WERI-Rb-1 (cell line): ENCODE measurements around the gene GUSB.
"Not testable (repeated sequence)": the region's sequence is repeated elsewhere in the genome, so short reads cannot be mapped to it uniquely, and the experiment has no call there.

Experiments
- DNase-seq: peaks from one replicate; pipeline ENCODE4 v3.0.0-alpha.2; 2020
- H3K27ac ChIP-seq: fragments of 250-450 bp; sonication (Bioruptor Pico); 2 replicates; pipeline ENCODE4 v1.5.1; 2020; ENCODE audit warnings: mild to moderate bottlenecking, moderate library complexity
- H3K27me3 ChIP-seq: fragments of 250-450 bp; sonication (Bioruptor Pico); 2 replicates; pipeline ENCODE4 v1.5.1; 2021; ENCODE audit warnings: mild to moderate bottlenecking, low read depth, moderate library complexity; ENCODE audit not compliant: insufficient read depth, severe bottlenecking
- H3K36me3 ChIP-seq: fragments of 250-450 bp; sonication (Bioruptor Pico); 2 replicates; pipeline ENCODE4 v1.5.1; 2020; ENCODE audit warnings: mild to moderate bottlenecking, moderate library complexity
- H3K4me3 ChIP-seq: 2 replicates; pipeline ENCODE4 v1.5.1; 2011; ENCODE audit warnings: low read depth, mild to moderate bottlenecking, control low read depth, low read length
- H3K9me3 ChIP-seq: fragments of 250-450 bp; sonication (Bioruptor Pico); 2 replicates; pipeline ENCODE4 v1.5.1; 2021; ENCODE audit warnings: mild to moderate bottlenecking, moderate library complexity; ENCODE audit not compliant: severe bottlenecking
- CTCF ChIP-seq: IDR thresholded peaks from 2 replicates; pipeline ENCODE4 v1.5.1; 2011; ENCODE audit warnings: low read depth, mild to moderate bottlenecking, control low read depth, inconsistent platforms, low read length

Gene GUSB

GRCh38 chr7:65953890-65954450, 28.0 kb downstream of the GUSB start:
- TF ChIP-seq CTCF: no peak
- Histone ChIP-seq H3K4me3 (no peak overlapping the region), H3K27ac (no peak overlapping the region), H3K27me3 (no peaks in the 10 kb centered on the region), H3K9me3 (no peaks in the 10 kb centered on the region), H3K36me3 (peaks cover 45% of the 10 kb centered on the region)
- no peak for DNase-seq

GRCh38 chr7:65953001-65953720, 28.9 kb downstream of the GUSB start:
- H3K27ac ChIP-seq: no peak overlapping the region
- no peak for TF ChIP-seq CTCF
- no peaks in the 10 kb centered on the region for H3K27me3 ChIP-seq
- H3K36me3 ChIP-seq: peaks cover 37% of the 10 kb centered on the region
- no peaks in the 10 kb centered on the region for H3K9me3 ChIP-seq
- no peak for DNase-seq
- no peak overlapping the region for H3K4me3 ChIP-seq

GRCh38 chr7:65951837-65952578, 30.0 kb downstream of the GUSB start:
- no peaks in the 10 kb centered on the region for H3K9me3 ChIP-seq
- no peak overlapping the region for H3K27ac ChIP-seq
- H3K36me3 ChIP-seq: peaks cover 25% of the 10 kb centered on the region
- TF ChIP-seq CTCF: no peak
- H3K27me3 ChIP-seq: no peaks in the 10 kb centered on the region
- no peak overlapping the region for H3K4me3 ChIP-seq
- DNase-seq: no peak

- Histone ChIP-seq H3K36me3 (no peaks in the 10 kb centered on the region; the same call in 1 of the 2 replicates), H3K9me3 (no peaks in the 10 kb centered on the region), H3K27ac (no peak overlapping the region), H3K4me3 (no peak overlapping the region), H3K27me3 (no peaks in the 10 kb centered on the region)
- DNase-seq: no peak
- TF ChIP-seq CTCF: no peak
Observed at GRCh38 chr7:65946904-65947303, 35.1 kb downstream of the GUSB start.

- H3K27ac ChIP-seq, DNase-seq, H3K9me3 ChIP-seq, H3K36me3 ChIP-seq, H3K27me3 ChIP-seq, H3K4me3 ChIP-seq: not testable (repeated sequence)
Observed at GRCh38 chr7:65945787-65946186, 36.2 kb downstream of the GUSB start.

GRCh38 chr7:65938336-65938895, 43.6 kb downstream of the GUSB start:
- Histone ChIP-seq H3K4me3 (no peak overlapping the region), H3K27me3 (no peaks in the 10 kb centered on the region), H3K36me3 (no peaks in the 10 kb centered on the region; the same call in none of the 2 replicates), H3K27ac (no peak overlapping the region), H3K9me3 (no peaks in the 10 kb centered on the region)
- no peak for TF ChIP-seq CTCF
- DNase-seq: no peak
